ENCODE data around the gene HLA-DPB1. TPM values are rescaled to one million over a fixed set of nuclear protein-coding genes. Genes with fewer than 3 reads are reported as not detected.

Gene HLA-DPB1
- total RNA-seq, 1 donor from 2014 or later: 138 TPM

- no peak for DNase-seq (ENCODE audit: low spot score)
- no peak for ATAC-seq
- intact Hi-C loops (cut with DNase I): loop anchor here (5.0 kb wide), 1 partner anchor 124 kb away; no protein-coding TSS in a partner anchor
Observed at GRCh38 chr6:33123181-33123580, 47.4 kb downstream of the HLA-DPB1 start.

DNA sequence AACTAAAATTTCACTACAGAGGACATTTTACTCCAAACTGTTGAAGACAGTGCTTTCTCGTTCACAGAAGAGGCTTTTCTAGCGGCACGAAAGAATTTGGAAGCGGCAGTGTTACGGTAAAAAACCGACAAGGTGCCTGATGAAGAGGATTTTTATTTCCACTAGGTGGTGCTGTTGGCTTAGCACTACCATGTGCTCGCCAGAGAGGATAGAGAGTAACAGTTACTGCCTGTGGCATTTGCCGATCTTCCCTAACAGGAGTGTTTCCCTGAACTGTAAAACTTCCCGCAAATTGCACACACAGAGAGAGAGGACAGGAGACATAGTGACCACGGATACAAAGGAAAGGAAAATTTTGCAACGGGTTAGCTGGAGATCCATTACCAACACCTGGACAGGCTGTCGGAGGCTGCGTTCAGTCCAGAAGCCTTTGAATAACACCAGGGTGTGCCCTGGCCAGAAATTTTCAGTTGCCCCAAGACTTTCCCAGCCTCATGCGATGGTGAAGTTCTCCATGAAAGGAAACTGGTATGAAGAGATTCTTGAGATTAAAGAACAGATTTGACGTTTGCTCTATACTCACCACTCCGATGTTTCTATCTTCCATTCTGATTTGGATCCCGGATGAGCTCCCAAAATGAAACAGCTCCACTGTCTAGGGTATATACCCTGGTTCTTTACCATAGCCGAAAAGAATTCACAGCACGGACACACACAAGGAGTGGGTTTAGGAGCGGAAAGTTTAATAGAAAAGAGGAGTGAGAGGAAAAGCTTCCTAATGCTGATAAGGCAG is 48.1 kb downstream of the HLA-DPB1 start:
- ATAC-seq: no peak
- intact Hi-C loops (cut with DNase I): loop anchor here (5.0 kb wide), 1 partner anchor 123 kb away; no protein-coding TSS in a partner anchor
- no peak for DNase-seq (ENCODE audit: low spot score)

GRCh38 chr6:33124525-33124901 is 48.7 kb downstream of the HLA-DPB1 start:
- DNase-seq (ENCODE audit: low spot score): no peak
- intact Hi-C loops (cut with DNase I): loop anchor here (5.0 kb wide), 1 partner anchor 123 kb away; no protein-coding TSS in a partner anchor
- ATAC-seq: no peak

GRCh38 chr6:33124947-33125346 is 49.2 kb downstream of the HLA-DPB1 start:
- intact Hi-C loops (cut with DNase I): loop anchor here (5.0 kb wide), 1 partner anchor 122 kb away; no protein-coding TSS in a partner anchor
- ATAC-seq (no peak), DNase-seq (ENCODE audit: low spot score) (no peak)

DNA sequence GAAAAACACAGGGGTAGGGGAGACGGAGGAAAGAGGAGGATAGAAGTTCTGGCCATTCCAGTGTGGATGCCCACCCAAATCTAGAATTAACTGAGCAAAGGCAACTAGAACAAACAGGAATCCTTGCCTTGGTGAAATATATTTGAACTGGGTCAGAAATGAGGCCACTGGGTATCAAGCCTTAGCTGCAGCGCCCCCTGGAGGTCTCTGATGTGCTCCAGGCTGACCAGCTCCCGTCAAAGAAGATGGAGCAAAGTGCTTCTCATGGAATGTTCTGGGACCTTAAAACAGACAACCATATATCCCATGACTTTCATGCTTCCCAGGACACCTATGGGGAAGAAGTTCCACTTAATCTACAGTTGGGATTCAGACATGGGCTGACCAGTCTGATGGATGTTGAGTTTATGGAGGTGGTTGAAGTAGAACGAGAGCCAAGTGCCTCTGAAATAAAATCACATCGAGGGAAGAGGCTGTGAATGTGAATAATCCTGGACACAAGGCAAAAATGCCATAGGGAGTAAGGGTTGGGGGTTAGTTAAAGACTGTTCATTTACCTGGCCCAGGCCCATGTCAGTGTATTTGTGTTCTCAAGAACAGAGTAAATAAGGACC is 50.4 kb downstream of the HLA-DPB1 start:
- DNase-seq (ENCODE audit: low spot score) (peak; percentile 87), ATAC-seq (peak; percentile 65)
- intact Hi-C loops (cut with DNase I): no loop called here

- ATAC-seq (no peak), DNase-seq (ENCODE audit: low spot score) (no peak)
- intact Hi-C loops (cut with DNase I): no loop called here
Observed at GRCh38 chr6:33128318-33128717, 52.5 kb downstream of the HLA-DPB1 start.

GRCh38 chr6:33132081-33132524 is 56.3 kb downstream of the HLA-DPB1 start:
- DNase-seq (ENCODE audit: low spot score): no peak
- no peak for ATAC-seq
- intact Hi-C loops (cut with DNase I): no loop called here

- intact Hi-C loops (cut with DNase I): no loop called here
- DNase-seq (ENCODE audit: low spot score) (no peak), ATAC-seq (no peak)
Observed at GRCh38 chr6:33136310-33136900, 60.6 kb downstream of the HLA-DPB1 start.

Other genes with a start within 250 kb of the HLA-DPB1 start
- gene TAP2, start 237.3 kb upstream of the HLA-DPB1 start, total RNA-seq: 26.3 TPM
- 39.3 TPM for gene PSMB8, start 231.9 kb upstream of the HLA-DPB1 start, total RNA-seq
- 32.8 TPM for gene TAP1, start 222.3 kb upstream of the HLA-DPB1 start, total RNA-seq
- gene PSMB9, start 221.8 kb upstream of the HLA-DPB1 start, total RNA-seq: 41.1 TPM
- 46.9 TPM for gene HLA-DMB, start 135.0 kb upstream of the HLA-DPB1 start, total RNA-seq
- 70.1 TPM for gene HLA-DMA, start 122.9 kb upstream of the HLA-DPB1 start, total RNA-seq
- gene BRD2, start 107.4 kb upstream of the HLA-DPB1 start, total RNA-seq: 188 TPM
- 9.7 TPM for gene HLA-DOA, start 66.4 kb upstream of the HLA-DPB1 start, total RNA-seq
- 141 TPM for gene HLA-DPA1, start 2.3 kb upstream of the HLA-DPB1 start, total RNA-seq
- gene COL11A2, start 116.5 kb downstream of the HLA-DPB1 start, total RNA-seq: 5.6 TPM
- 54.0 TPM for gene RXRB, start 124.7 kb downstream of the HLA-DPB1 start, total RNA-seq
- 65.3 TPM for gene SLC39A7, start 124.9 kb downstream of the HLA-DPB1 start, total RNA-seq
- gene HSD17B8, start 128.7 kb downstream of the HLA-DPB1 start, total RNA-seq: 12.7 TPM
- 39.5 TPM for gene RING1, start 132.5 kb downstream of the HLA-DPB1 start, total RNA-seq
- 50.0 TPM for gene VPS52, start 195.9 kb downstream of the HLA-DPB1 start, total RNA-seq
- 1,733 TPM for gene RPS18, start 196.1 kb downstream of the HLA-DPB1 start, total RNA-seq
- gene B3GALT4, start 201.1 kb downstream of the HLA-DPB1 start, total RNA-seq: 14.8 TPM
- gene WDR46, start 213.2 kb downstream of the HLA-DPB1 start, total RNA-seq: 32.4 TPM
- gene PFDN6, start 213.6 kb downstream of the HLA-DPB1 start, total RNA-seq: 27.1 TPM
- 83.5 TPM for gene RGL2, start 223.0 kb downstream of the HLA-DPB1 start, total RNA-seq
- 85.5 TPM for gene TAPBP, start 238.1 kb downstream of the HLA-DPB1 start, total RNA-seq
- 23.2 TPM for gene ZBTB22, start 241.8 kb downstream of the HLA-DPB1 start, total RNA-seq
- gene DAXX, start 247.0 kb downstream of the HLA-DPB1 start, total RNA-seq: 35.9 TPM